Vagina (tissue), 2 donors: ENCODE data around the gene DOLK. TPM values are rescaled to one million over a fixed set of nuclear protein-coding genes. Genes with fewer than 3 reads are reported as not detected.

ENCODE experiments used
- DNase-seq, 2 donors: peaks; one replicate each; pipeline ENCODE4 v3.0.0-alpha.2; 2017; ENCODE audit errors: extremely low spot score in 2 of 2
- H3K27ac ChIP-seq: fragments of 200-600 bp; sonication (generic); one replicate; pipeline ENCODE4 v1.5.1; 2019
- H3K27me3 ChIP-seq: fragments of 200-600 bp; sonication (generic); one replicate; pipeline ENCODE4 v1.5.1; 2019
- H3K36me3 ChIP-seq, 2 donors: fragments of 200-600 bp; sonication (generic); one replicate each; pipeline ENCODE4 v1.5.1; 2017 to 2019
- H3K4me1 ChIP-seq: fragments of 200-600 bp; sonication (generic); one replicate; pipeline ENCODE4 v1.5.1; 2019
- H3K4me3 ChIP-seq, 2 donors: fragments of 200-600 bp; sonication (generic); 1 replicate in 1 of 2; 2 replicates in 1 of 2; pipeline ENCODE4 v1.5.1; 2016 to 2019
- H3K9me3 ChIP-seq: fragments of 200-600 bp; sonication (generic); one replicate; pipeline ENCODE4 v1.5.1; 2019
- CTCF ChIP-seq, 3 experiments: fragments of 450-650 bp in 2 of 3; fragments of 200-600 bp in 1 of 3; sonication (generic) in 1 of 3; IDR thresholded peaks; one replicate each; pipeline ENCODE4 v1.5.1; 2017 to 2019; ENCODE audit warnings: antibody characterized with exemption in 3 of 3, mild to moderate bottlenecking in 2 of 3, moderate library complexity in 2 of 3
- POLR2A ChIP-seq, 2 donors: fragments of 450-650 bp; IDR thresholded peaks; one replicate each; pipeline ENCODE4 v1.6.1; 2017; ENCODE audit warnings: antibody characterized with exemption in 2 of 2, mild to moderate bottlenecking in 2 of 2, moderate library complexity in 2 of 2
- POLR2AphosphoS5 ChIP-seq, 2 donors: sonication (generic); formaldehyde crosslinking; IDR thresholded peaks; one replicate each; pipeline ENCODE4 v1.9.0; 2017; ENCODE audit warnings: antibody characterized with exemption in 2 of 2, mild to moderate bottlenecking in 2 of 2, low read depth in 1 of 2; ENCODE audit not compliant: insufficient read depth in 1 of 2
- intact Hi-C: fragments of 100-400 bp; cut with DNase I; formaldehyde crosslinking; loops from one replicate; pipeline ENCODE4 v1.15.1; 2023
- total RNA-seq: library from RNA; depleted of rRNA; stranded (reverse); fragments of >200 nt; gene quantifications from one replicate; pipeline ENCODE4 v1.2.3, GENCODE V29; 2016

DOLK gene
- total RNA-seq, 1 donor from 2014 or later = 8.1 TPM

GRCh38 chr9:128921881-128922763 lies 25.3 kb downstream of the DOLK start:
- intact Hi-C loops = no loop called here
- Histone ChIP-seq H3K27me3 (no peaks in the 10 kb centered on the region), H3K4me1 (peaks cover 60% of the 10 kb centered on the region), H3K9me3 (no peaks in the 10 kb centered on the region), H3K36me3 (peaks cover 0 to 13% of the 10 kb centered on the region in 2 donors), H3K4me3 (peak overlapping the region; percentile 57 to 65), H3K27ac (peak overlapping the region; percentile 96)
- DNase-seq = no peak
- TF ChIP-seq POLR2A (IDR thresholded peaks at IDR 0.05) = no peak
- peak in 1 of 3 experiments; percentile 15 for TF ChIP-seq CTCF (IDR thresholded peaks at IDR 0.05)
- peak; percentile 31 to 76 for TF ChIP-seq POLR2AphosphoS5 (IDR thresholded peaks at IDR 0.05; ENCODE audit: insufficient read depth in 1 of 2, low read depth in 1 of 2)

GRCh38 chr9:128920381-128921058 lies 26.9 kb downstream of the DOLK start, which contains the start of gene PHYHD1:
Gene PHYHD1, plus strand, starts transcription at chr9:128920982. Its CDS starts 1,342 bp downstream, at chr9:128922324.
- Histone ChIP-seq H3K9me3 (no peaks in the 10 kb centered on the region), H3K27ac (peak within 1 kb of the TSS; percentile 96), H3K4me1 (peaks cover 76% of the 10 kb centered on the region), H3K27me3 (no peaks in the 10 kb centered on the region), H3K36me3 (peaks cover 0 to 13% of the 10 kb centered on the region in 2 donors), H3K4me3 (peak within 1 kb of the TSS; percentile 57 to 65)
- DNase-seq = no peak
- peak in 1 of 2 donors; percentile 70 for TF ChIP-seq POLR2AphosphoS5 (IDR thresholded peaks at IDR 0.05; ENCODE audit: insufficient read depth in 1 of 2, low read depth in 1 of 2)
- no peak for TF ChIP-seq POLR2A (IDR thresholded peaks at IDR 0.05)
- TF ChIP-seq CTCF (IDR thresholded peaks at IDR 0.05) = no peak
- intact Hi-C loops = no loop called here

GRCh38 chr9:128919402-128920089 lies 27.9 kb downstream of the DOLK start:
- Histone ChIP-seq H3K4me1 (peaks cover 85% of the 10 kb centered on the region), H3K9me3 (no peaks in the 10 kb centered on the region), H3K36me3 (peaks cover 0 to 13% of the 10 kb centered on the region in 2 donors), H3K27me3 (no peaks in the 10 kb centered on the region), H3K4me3 (no peak overlapping the region), H3K27ac (peak overlapping the region; percentile 96)
- intact Hi-C loops = no loop called here
- no peak for DNase-seq
- TF ChIP-seq POLR2AphosphoS5 (IDR thresholded peaks at IDR 0.05; ENCODE audit: insufficient read depth in 1 of 2, low read depth in 1 of 2) (no peak), CTCF (IDR thresholded peaks at IDR 0.05) (no peak), POLR2A (IDR thresholded peaks at IDR 0.05) (no peak)

- Histone ChIP-seq H3K36me3 (peaks cover 0 to 13% of the 10 kb centered on the region in 2 donors), H3K27me3 (no peaks in the 10 kb centered on the region), H3K9me3 (no peaks in the 10 kb centered on the region), H3K4me1 (peaks cover 90% of the 10 kb centered on the region), H3K4me3 (no peak overlapping the region), H3K27ac (peak overlapping the region; percentile 96)
- DNase-seq = no peak
- intact Hi-C loops = no loop called here
- TF ChIP-seq CTCF (IDR thresholded peaks at IDR 0.05) = no peak
- no peak for TF ChIP-seq POLR2A (IDR thresholded peaks at IDR 0.05)
- no peak for TF ChIP-seq POLR2AphosphoS5 (IDR thresholded peaks at IDR 0.05; ENCODE audit: insufficient read depth in 1 of 2, low read depth in 1 of 2)
These were observed 28.5 kb downstream of the DOLK start for GRCh38 chr9:128918921-128919320.
